ENCODE measurements around the gene KCNK16. TPM values are rescaled to one million over a fixed set of nuclear protein-coding genes. Genes with fewer than 3 reads are reported as not detected.

KCNK16 gene
- total and polyA plus RNA-seq, 2 donors (not counting 1 experiment from before 2014, with no cell fraction given): not detected

DNA sequence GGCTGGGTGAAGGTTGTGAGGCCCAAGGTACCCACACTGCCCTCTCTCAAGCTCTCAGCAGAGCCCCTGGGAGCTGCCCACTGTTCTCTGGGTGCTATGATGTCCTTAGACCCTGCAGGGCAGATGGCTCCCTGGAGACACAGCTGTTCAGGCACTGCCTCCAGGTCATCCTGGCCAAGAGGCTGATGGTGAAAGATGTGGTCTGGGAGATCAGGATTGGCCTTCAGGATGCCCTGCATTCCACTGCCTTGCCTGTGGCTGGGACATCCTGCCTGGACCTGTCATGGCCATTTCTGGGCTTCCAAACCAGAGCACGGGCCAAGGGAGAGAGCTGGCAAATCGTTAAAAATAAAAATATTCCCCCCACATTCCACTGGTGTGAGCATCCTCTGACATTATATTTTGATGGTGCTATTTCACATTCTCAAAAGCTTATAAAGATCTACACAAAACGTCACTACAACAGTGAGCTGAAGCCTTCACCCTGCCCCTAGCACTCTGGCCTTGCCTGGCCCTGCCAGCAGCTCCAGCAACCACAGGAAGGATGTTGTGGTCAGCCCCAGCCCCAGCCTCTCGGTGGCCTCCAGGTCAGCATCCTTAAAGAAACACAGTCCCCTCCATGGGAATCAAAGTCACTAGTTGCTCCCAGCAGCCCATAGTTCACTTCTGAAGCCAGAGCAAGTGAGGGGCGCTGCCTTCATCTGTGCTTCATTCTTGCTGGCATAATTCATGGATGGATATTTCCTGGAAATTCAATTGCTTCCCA, 13.5 kb upstream of the KCNK16 start:
- no peaks in the 10 kb centered on the region for H4K20me1 ChIP-seq (ENCODE audit: control insufficient read depth, insufficient read depth, low read length, poor library complexity, severe bottlenecking)
- 31% methylated on average over 3 of the region's 5 CpGs for WGBS (ENCODE audit: insufficient coverage)
- ChIA-PET CTCF (interaction anchor here (0.7 to 1.1 kb wide), 3 partner anchors 14 to 339 kb away, joined by 3 to 4 read pairs (median 3); no protein-coding TSS in a partner anchor), POLR2A (no interaction called here)
- Mint-ChIP-seq H3K9me3 (ENCODE audit: insufficient read depth) (no peaks in the 10 kb centered on the region), H3K4me1 (peaks cover 21% of the 10 kb centered on the region), H3K27me3 (peaks cover 42% of the 10 kb centered on the region), H3K4me3 (no peak overlapping the region), H3K27ac (no peak overlapping the region)
- H3K27me3 ChIP-seq (replicated peaks in 1 of 4; ENCODE audit: control extremely low read depth in 1 of 4, control insufficient read depth in 3 of 4, insufficient read depth in 4 of 4, low read length in 3 of 4): peaks cover 0 to 14% (median 2%) of the 10 kb centered on the region in 4 experiments
- no peak for TF ChIP-seq EZH2 (IDR thresholded peaks at IDR 0.05; ENCODE audit: borderline replicate concordance, insufficient read depth, low read depth, low read length, poor library complexity, severe bottlenecking)
- TF ChIP-seq, protein P1, sequence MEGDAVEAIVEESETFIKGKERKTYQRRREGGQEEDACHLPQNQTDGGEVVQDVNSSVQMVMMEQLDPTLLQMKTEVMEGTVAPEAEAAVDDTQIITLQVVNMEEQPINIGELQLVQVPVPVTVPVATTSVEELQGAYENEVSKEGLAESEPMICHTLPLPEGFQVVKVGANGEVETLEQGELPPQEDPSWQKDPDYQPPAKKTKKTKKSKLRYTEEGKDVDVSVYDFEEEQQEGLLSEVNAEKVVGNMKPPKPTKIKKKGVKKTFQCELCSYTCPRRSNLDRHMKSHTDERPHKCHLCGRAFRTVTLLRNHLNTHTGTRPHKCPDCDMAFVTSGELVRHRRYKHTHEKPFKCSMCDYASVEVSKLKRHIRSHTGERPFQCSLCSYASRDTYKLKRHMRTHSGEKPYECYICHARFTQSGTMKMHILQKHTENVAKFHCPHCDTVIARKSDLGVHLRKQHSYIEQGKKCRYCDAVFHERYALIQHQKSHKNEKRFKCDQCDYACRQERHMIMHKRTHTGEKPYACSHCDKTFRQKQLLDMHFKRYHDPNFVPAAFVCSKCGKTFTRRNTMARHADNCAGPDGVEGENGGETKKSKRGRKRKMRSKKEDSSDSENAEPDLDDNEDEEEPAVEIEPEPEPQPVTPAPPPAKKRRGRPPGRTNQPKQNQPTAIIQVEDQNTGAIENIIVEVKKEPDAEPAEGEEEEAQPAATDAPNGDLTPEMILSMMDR (IDR thresholded peaks at IDR 0.05): no peak
- no peak overlapping the region for H3K27ac ChIP-seq (ENCODE audit: low read length in 2 of 2)
- H3K9ac ChIP-seq (ENCODE audit: low read length): no peak overlapping the region
- H3K4me1 ChIP-seq (ENCODE audit: control insufficient read depth in 2 of 2, insufficient read depth in 2 of 2, low read length in 2 of 2): peaks cover 28 to 41% of the 10 kb centered on the region in 2 donors
- intact Hi-C loops (cut with micrococcal nuclease): no loop called here
- DNase-seq (no peak), ATAC-seq (ENCODE audit: low read depth) (no peak)
- no peaks in the 10 kb centered on the region for H3K36me3 ChIP-seq (replicated peaks in 1 of 2; ENCODE audit: control extremely low read depth in 1 of 2, control insufficient read depth in 1 of 2, extremely low read depth in 1 of 2, insufficient read depth in 2 of 2, low read length in 1 of 2)
- H3K79me2 ChIP-seq (ENCODE audit: control insufficient read depth, insufficient read depth, low read length): no peaks in the 10 kb centered on the region
- H3K4me2 ChIP-seq (replicated peaks; ENCODE audit: low read depth, low read length, poor library complexity, severe bottlenecking): no peak overlapping the region
- no peak overlapping the region for H3K4me3 ChIP-seq (ENCODE audit: control extremely low read depth in 1 of 5, extremely low read depth in 1 of 5, insufficient read depth in 1 of 5, low read depth in 2 of 5, low read length in 4 of 5)
- no peaks in the 10 kb centered on the region for H3K9me3 ChIP-seq (ENCODE audit: control extremely low read depth in 1 of 3, control insufficient read depth in 2 of 3, insufficient read depth in 1 of 3, low read length in 2 of 3)
- no peak overlapping the region for H2AFZ ChIP-seq (ENCODE audit: insufficient read depth, low read depth, low read length, poor library complexity, severe bottlenecking)

Data from B cell (primary cell).